NT2/D1 (cell line): ENCODE data around the gene B9D1.

Experiments
- DNase-seq: peaks from one replicate; pipeline ENCODE4 v3.0.0-alpha.2; 2011; ENCODE audit warnings: low read depth, low spot score
- H3K27me3 ChIP-seq: 2 replicates; pipeline ENCODE4 v1.6.0; 2011; ENCODE audit warnings: mild to moderate bottlenecking; ENCODE audit not compliant: insufficient read length, insufficient read depth
- H3K36me3 ChIP-seq: 2 replicates; pipeline ENCODE4 v1.6.1; 2011; ENCODE audit warnings: mild to moderate bottlenecking, low read length, mixed read lengths; ENCODE audit not compliant: insufficient read depth, insufficient read length
- H3K4me1 ChIP-seq: 2 replicates; pipeline ENCODE4 v1.5.1; 2011; ENCODE audit not compliant: insufficient read depth, insufficient read length
- H3K4me3 ChIP-seq: 2 replicates; pipeline ENCODE4 v1.5.1; 2011; ENCODE audit warnings: low read depth; ENCODE audit not compliant: insufficient read length
- H3K9ac ChIP-seq: 2 replicates; pipeline ENCODE4 v1.6.0; 2011; ENCODE audit warnings: low read depth; ENCODE audit not compliant: insufficient read length
- H3K9me3 ChIP-seq: 2 replicates; pipeline ENCODE4 v1.5.1; 2011; ENCODE audit warnings: mild to moderate bottlenecking, low read length; ENCODE audit not compliant: insufficient read depth
- SUZ12 ChIP-seq: IDR thresholded peaks from 2 replicates; pipeline ENCODE4 v1.6.1; 2011; ENCODE audit not compliant: insufficient read length, insufficient read depth; ENCODE audit errors: extremely low read depth
- YY1 ChIP-seq: IDR thresholded peaks from 2 replicates; pipeline ENCODE4 v1.6.1; 2011; ENCODE audit not compliant: insufficient read length, insufficient read depth
- ZNF274 ChIP-seq: IDR thresholded peaks from 2 replicates; pipeline ENCODE4 v1.6.1; 2011; ENCODE audit warnings: mild to moderate bottlenecking, low read depth, low read length

The B9D1 gene

DNA sequence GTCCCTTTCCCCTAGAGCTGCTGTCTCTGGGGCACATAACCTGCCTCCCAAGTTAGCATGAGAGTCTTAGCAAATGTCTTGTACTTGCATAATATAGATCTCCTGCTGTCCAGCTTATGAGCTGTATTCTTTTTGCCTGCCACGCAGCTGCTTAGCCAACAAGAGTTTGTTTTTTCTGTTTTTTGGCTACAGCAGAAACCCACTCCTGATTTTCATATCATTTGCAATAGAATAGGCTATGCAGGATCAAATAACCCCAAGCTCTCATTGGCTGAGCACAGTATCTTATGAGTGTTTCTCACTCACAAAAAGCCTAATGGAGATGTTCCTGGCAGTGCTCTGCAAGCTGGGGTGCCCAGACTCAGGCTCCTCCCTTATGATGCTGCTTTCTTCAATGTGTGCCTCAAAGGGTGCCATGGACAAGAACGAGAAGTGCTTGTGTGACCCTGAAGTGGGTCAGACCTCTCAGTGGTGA lies 23.1 kb downstream of the B9D1 start:
- no peaks in the 10 kb centered on the region for H3K27me3 ChIP-seq
- no peak for TF ChIP-seq YY1
- no peak for TF ChIP-seq ZNF274
- H3K4me1 ChIP-seq, result peaks cover 21% of the 10 kb centered on the region
- H3K9ac ChIP-seq, result no peak overlapping the region
- no peaks in the 10 kb centered on the region for H3K9me3 ChIP-seq
- H3K4me3 ChIP-seq, result no peak overlapping the region
- peaks cover 18% of the 10 kb centered on the region for H3K36me3 ChIP-seq
- no peak for DNase-seq

DNA sequence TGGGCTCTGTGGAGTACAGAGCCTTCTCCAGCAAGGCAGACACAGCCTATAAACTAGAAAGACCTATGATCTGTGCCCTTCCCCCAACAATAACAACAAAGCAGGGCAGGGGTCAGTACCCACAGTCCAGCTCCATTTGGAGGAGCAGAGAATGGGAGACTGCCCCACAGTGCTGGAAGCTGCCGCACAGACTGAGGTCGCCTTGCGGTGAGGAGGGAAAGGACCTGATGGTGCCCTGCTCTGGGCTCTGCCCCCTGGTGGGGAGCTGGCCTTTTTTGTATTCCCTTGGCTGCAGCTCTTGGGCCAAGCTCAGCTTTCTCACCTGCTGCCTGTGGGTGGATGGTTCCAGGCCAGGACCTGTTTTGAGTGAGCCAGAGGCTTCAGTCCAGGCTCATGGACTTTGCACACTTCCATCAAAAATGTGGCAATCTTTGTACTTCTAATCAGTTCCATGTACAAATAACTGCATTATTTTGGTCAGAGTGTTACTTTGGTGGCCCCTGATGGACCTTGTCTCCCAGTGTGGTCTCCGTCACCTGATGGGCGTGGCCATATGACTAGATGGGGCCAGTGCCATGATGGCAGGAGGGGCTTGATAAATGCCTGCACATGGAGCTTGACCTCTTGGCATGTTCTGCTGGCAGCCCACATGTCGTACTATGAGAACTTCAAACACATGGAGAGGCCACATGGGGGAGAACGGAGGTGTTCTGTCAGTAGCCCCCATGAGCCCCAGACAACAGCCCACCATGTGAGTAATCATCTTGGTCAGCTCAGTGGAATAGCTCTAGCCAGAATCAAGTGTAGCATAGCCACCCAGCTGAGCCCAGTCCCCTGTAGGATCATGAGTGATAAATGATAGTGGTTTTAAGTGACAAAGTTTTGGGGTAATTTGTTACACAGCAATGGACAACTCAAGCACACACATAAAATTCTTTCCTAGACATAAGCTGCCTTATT lies 24.2 kb downstream of the B9D1 start:
- Histone ChIP-seq H3K4me1 (peaks cover 21% of the 10 kb centered on the region), H3K9me3 (no peaks in the 10 kb centered on the region), H3K36me3 (peaks cover 23% of the 10 kb centered on the region), H3K27me3 (no peaks in the 10 kb centered on the region), H3K9ac (no peak overlapping the region), H3K4me3 (no peak overlapping the region)
- no peak for DNase-seq
- TF ChIP-seq ZNF274, result no peak
- TF ChIP-seq YY1, result no peak
- TF ChIP-seq SUZ12, result no peak

DNA sequence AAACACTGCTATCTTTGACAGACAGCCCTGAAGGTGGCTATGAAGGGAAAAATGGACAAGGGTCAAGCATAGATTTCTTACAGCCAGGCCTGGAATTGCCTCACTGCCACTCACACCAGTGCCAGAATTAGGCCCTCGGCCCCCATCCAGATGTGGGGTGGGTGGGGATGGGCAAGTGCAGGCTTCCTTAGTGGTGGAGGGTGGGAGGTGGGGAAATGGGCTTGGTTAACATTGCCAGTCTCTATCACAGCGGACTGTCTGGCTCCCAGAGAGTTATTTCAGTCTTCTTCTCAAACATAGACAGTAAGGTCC lies 24.9 kb downstream of the B9D1 start:
- no peak for DNase-seq
- no peak for TF ChIP-seq YY1
- no peak for TF ChIP-seq ZNF274
- no peak for TF ChIP-seq SUZ12
- Histone ChIP-seq H3K36me3 (peaks cover 25% of the 10 kb centered on the region), H3K4me3 (no peak overlapping the region), H3K9ac (no peak overlapping the region), H3K9me3 (no peaks in the 10 kb centered on the region), H3K27me3 (no peaks in the 10 kb centered on the region), H3K4me1 (peaks cover 18% of the 10 kb centered on the region)

DNA sequence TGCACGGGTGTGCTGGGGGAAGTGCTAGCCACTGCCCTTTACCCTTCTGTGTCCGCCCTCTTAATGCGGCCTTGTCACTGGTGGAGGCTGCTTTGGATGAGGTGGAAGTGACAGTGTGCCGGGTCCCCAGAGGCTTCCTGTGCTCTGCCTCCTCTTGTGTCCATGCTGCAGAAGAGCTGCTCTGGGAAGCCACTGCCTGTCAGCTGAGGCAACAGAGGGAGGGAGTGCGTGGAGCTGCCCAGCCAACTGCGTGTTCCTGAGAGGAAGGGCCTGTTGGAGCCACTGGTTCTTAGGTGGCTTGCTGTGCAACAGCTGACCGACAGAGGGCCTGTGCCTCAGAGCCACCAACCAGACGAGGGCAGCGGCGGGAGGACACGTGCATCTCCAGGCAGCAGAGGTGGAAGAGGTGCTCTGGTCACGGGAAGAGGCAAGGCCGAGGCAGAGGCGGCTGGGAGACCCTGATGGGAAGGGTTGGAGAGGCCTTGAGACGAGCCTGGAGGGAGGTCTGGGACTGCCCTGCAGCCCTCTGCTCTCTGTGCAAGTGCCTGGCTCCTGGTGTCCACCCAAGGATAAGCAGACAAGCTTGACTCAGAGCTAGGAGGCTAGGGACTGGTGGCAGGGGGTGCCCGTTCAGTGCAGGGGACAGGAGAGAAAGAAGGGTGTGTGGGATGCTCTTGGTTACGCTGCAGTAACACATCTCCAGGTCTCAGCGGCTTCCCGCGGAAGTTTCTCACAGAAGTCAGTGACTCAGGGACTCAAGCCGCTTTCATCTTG lies 25.4 kb downstream of the B9D1 start:
- DNase-seq, result no peak
- Histone ChIP-seq H3K9me3 (no peaks in the 10 kb centered on the region), H3K4me3 (no peak overlapping the region), H3K36me3 (peaks cover 28% of the 10 kb centered on the region), H3K9ac (no peak overlapping the region), H3K27me3 (no peaks in the 10 kb centered on the region), H3K4me1 (peaks cover 16% of the 10 kb centered on the region)
- TF ChIP-seq SUZ12 (no peak), YY1 (no peak), ZNF274 (no peak)

DNA sequence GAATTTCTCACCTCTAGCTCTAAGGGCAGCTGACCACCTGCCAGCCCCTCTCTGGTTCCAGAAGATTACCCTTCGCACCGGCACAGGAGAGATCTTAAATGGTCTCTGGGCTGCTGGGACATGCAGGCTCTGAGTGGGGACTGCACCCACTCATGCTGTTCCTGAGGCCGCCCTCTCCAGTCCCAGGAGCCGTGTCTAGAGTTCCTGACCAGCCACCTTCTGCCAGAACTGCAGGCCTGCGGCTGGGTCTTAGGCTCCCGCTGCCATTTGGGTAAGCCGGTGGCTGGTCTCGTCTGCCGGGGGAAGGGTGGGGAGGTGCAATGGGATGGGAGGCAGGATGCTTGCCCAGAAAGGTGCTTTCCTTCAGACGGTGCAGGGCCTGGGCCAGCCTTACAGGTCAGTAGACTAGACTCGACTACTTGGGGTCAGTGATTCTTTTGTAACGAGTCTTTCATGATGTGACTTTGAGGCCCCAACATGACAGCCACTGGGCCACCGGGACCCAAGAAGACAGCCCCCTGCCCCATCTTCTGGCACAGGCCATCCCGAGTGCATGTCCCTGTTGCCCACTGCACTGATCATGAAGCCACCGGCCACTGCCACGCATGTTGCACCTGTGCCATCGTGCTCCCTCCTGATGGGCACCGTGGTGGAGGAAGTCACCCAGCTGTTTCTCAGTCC lies 26.4 kb downstream of the B9D1 start:
- Histone ChIP-seq H3K36me3 (peaks cover 32% of the 10 kb centered on the region), H3K4me3 (no peak overlapping the region), H3K27me3 (no peaks in the 10 kb centered on the region), H3K4me1 (peaks cover 11% of the 10 kb centered on the region), H3K9ac (no peak overlapping the region), H3K9me3 (no peaks in the 10 kb centered on the region)
- TF ChIP-seq ZNF274 (no peak), YY1 (no peak)
- DNase-seq, result no peak

GRCh38 chr17:19334331-19334730 lies 28.2 kb downstream of the B9D1 start:
- TF ChIP-seq YY1, result no peak
- no peak for TF ChIP-seq ZNF274
- no peak for TF ChIP-seq SUZ12
- Histone ChIP-seq H3K4me1 (peaks cover 11% of the 10 kb centered on the region), H3K9ac (no peak overlapping the region), H3K4me3 (no peak overlapping the region), H3K36me3 (peaks cover 36% of the 10 kb centered on the region), H3K9me3 (no peaks in the 10 kb centered on the region), H3K27me3 (no peaks in the 10 kb centered on the region)
- no peak for DNase-seq

DNA sequence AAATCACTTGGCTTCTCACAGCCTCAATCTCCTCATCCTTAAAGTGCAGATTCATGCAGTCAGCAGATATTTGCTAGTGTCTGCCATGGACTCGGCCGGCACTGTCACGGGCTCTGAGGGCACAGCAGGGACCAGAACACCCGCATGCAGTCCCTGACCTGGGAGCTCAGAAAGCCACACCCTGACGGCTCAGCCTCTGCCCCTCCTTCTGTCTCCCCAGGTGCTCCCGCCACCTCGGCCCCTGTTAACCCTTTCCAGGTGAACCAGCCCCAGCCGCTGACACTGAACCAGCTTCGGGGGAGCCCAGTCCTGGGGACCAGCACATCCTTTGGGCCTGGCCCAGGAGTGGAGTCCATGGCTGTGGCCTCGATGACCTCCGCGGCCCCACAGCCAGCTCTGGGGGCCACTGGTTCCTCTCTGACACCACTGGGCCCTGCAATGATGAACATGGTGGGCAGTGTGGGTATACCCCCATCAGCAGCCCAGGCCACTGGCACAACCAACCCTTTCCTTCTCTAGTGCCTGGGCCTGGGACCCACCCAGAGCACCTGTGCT lies 28.7 kb downstream of the B9D1 start:
- TF ChIP-seq ZNF274 (no peak), SUZ12 (no peak), YY1 (no peak)
- H3K4me3 ChIP-seq, result no peak overlapping the region
- peaks cover 11% of the 10 kb centered on the region for H3K4me1 ChIP-seq
- H3K9ac ChIP-seq, result no peak overlapping the region
- H3K9me3 ChIP-seq, result no peaks in the 10 kb centered on the region
- H3K27me3 ChIP-seq, result no peaks in the 10 kb centered on the region
- peaks cover 41% of the 10 kb centered on the region for H3K36me3 ChIP-seq
- DNase-seq, result no peak
